NCI-H1417 treated with DMSO at 0.1 percent for 48 hours (cell line): ENCODE results near the gene TUNAR.
"Not testable (repeated sequence)": the region's sequence is repeated elsewhere in the genome, so short reads cannot be mapped to it uniquely, and the experiment has no call there.

Experiments used
- DNase-seq: peaks from one replicate; lab custom pipeline; 2025; lab: John Stamatoyannopoulos, UW

TUNAR gene

DNA sequence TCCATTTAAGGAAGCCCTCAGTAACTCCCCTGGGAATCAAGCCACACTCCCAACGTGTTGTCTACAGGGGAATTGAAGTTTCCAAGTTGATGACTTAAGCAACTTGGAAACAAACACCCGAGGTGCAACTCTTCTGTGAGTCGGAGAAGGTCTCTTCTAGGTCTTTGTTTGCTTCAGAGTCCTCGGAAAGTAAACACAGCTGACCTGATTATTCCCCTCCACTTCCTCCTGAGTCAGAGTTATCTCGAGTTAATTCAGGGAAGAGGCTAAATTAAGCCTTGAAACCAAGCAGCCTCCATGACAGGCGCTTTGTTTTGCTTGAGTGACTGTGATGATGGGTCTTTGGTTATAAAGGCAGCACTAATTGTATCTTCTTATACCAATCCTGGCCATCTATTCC is 41.8 kb downstream of the TUNAR start:
- no peak for DNase-seq

DNA sequence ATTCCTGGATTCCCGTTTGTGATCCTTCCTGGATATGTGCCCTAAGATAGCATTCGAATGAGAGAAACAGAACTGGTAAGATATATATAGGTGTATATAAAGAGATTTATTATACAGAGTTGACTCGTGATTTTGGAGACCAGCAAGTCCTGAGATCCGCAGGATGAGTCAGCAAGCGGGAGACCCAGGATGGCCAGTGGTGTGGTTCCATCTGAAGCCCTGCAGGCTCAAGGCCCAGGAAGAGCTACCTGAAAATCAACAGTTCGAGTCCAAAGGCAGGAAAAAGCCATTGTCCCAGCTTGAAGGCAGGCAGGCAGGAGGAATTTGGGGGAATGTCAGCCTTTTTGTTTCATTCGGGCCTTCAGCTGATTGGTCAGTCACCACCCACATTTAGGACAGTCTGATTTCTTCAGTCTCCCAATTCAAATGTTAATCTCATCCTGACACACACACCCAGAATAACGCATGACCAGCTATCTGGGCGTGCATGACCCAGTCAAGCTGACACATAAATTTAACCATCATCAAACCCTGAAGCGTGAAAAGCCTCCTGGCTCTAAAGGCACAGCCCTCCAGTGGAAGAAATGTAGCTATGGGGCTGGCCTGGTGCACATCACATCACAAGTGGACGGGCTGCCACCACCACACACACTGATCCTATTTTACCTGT is 44.3 kb downstream of the TUNAR start:
- no peak for DNase-seq

DNA sequence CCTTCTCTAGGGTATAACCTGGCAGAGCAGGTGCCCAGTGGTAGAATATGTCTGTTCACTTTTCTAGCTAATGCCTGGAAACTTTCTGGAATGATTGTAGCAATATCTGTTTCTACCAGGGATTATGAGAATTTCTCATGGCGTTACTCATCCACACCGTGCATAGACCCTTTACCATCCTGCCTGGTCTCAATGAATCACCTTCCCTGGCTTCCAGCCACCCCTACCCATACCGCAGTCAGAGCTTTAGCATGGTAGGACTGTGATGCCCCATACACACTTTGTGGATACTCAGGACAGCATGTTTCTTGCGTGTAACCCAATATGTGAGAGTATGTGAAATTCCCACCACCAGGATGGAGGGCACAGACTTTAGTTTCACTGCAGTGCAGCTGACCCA is 45.4 kb downstream of the TUNAR start:
- no peak for DNase-seq

DNA sequence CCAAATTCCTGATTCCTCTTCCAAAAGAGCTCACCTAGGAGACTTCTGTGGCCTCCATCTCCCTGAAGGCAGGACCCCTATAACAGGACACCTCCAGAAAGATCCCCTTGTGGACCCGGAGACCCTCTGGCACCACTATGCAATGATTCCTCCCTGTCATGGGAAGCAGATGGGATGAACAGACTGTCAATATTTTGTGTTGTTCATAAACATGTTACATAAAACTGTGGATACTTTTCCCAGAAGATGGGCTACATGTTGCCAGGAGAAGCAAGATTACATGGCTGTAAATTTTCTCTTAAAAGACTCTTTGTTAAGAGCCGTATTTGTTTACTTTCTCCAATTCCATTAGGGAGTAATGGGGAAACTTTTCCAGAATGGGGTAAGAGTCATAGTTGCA is 52.1 kb downstream of the TUNAR start:
- no peak for DNase-seq

DNA sequence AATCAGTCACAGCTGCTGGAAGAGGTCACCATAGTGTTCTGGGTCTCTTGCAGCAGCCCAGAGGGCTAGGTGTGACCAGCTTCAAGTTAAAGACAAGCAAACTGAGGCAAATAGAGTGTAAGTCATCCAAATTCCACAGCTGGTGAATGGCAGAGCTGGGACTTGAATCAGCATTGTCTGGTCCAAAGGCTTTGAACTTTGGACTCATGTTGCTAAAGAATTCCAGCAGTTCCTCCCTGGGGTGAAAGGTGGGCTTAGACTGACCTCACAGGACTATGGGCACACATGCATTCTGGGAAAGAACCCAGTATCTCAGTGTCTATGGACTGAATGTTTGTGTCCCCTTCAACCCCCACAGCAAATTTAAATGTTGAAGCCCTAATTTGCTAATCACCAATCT is 54.8 kb downstream of the TUNAR start:
- DNase-seq = no peak

DNA sequence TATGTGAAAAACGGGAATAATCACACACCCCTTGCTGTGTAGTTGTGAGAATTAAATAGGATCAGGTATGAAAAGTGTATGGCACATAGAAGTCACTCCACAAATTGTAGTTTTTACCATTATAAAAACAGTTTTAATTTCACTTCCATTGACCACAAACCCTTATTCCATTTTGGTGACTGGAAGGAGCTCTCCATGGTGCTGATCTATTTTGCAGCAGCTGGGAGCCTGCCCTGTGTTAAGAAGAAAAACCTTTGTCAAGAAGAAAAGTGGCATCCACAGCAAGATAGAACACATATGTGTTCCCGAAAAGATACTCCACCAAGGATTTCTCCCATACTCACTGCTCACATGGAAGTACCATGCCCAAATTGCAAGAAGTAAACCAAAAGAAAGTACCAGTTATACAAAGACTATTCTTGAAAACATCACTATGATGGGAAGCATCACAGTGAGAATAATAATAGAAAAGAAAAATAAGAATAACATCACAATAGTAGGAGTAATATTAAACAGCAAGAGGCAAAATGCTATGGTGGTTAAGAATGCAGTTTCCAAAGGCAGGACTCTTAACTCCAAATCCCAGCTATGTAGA is 58.7 kb downstream of the TUNAR start:
- no peak for DNase-seq

DNA sequence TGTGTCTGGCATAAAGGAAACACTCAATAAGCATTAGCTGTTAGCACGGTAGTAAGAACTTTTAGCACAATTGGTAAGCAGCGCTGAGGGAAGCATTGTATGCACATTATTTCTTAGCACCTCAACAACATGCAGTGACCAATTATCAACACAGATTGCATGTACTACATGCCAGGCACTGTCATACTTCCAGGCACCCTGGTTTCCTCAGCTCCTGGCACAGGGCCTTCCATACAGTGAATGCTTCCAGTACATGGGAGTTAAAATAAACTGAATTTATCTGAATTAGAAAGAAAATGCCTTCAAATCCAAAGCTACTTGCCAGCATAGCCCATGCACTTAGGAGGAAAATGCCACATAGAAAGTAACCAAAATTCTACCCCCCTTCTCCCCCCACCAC is 59.4 kb downstream of the TUNAR start:
- no peak for DNase-seq

DNA sequence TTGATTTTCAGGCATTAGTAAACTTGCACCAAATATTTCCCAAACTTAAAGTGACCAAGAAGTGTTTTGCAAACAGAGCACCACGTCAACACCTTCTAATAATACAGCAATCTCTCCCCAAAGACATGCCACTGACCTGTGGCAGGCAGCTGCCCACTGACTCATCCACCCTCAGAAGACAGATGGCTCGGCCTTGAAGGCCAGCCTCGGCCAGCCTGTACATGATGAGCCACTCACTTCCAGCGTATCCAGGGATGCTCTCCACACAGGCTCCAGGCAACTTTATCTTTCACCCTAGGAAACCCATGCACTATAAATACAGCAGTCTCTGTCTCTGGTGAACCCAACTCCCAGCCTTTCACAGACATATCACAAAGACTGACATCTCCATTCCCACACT is 62.7 kb downstream of the TUNAR start:
- no peak for DNase-seq

DNA sequence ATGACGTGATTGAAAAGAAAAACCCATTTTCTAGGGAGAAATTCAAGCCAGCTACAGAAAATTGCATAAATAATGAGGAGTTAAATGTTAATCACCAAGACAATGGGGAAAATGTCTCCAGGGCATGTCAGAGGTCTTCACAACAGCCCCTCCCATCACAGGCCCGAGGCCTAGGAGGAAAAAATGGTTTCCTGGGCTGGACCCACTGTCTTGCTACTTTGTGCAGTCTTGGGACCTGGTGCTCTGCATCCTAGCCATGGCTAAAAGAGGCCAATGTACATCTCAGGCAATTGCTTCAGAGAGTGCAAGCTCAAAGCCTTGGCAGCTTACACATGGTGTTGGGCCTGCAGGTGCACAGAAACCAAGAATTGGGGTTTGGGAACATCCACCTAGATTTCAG is 65.3 kb downstream of the TUNAR start:
- no peak for DNase-seq

DNA sequence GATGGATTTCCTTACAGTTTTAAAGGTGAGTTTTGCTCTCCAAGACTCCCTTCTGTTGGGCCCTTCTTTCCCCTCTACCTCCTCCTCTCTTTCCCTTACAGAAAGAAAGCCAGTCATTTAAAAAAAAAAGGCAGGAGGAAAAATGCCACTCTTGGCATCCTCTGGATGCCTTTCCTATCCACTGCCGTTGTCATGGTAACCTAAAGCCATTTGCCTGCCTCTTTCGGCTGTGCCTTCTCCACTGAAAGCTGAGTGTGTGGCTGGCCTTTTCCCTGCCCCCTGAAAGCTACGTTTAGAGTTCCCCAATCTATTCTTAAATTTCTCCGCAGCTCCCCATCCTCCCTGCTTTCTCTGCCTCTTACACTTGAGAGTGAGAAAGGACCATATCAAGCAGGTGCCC is 67.1 kb downstream of the TUNAR start:
- DNase-seq = no peak

DNA sequence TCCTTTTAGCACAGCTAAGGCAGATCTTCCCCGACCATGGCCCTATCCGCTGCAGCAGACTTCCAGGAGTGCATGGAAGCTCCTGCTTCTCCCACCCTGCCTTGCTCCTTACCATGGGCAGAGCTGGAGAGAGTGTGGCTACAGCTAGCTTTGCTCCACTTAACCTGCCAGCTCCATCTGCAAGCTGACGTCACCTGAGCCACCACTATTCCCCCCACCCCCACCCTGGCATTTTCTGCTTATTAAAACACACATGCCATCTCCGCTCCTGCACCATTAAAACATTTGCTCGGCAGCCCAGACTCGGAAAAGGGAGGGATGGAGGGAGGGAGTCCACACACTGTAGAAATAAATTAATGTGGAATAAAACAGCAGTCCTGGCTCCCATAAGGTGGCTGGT is 67.8 kb downstream of the TUNAR start:
- no peak for DNase-seq

DNA sequence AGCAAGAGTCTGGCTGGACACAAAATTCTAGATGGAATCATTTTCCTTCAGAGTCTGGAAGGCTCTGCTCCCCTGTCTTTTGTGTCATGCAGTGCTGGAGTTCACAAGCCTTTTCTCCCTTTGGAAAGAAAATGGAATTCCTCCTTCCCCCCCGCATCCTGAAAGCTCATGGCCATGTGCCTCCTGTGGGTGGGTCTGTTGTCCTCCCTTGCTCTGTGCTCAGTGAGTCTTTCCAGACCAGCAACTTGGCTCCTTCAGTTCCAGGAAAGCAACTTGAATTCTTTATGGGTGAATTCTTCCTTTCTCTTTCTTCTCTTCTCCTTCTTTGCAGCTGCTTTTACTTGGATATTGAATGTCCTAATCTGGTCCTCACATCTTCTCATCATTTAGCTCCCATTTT is 70.2 kb downstream of the TUNAR start:
- DNase-seq = no peak

DNA sequence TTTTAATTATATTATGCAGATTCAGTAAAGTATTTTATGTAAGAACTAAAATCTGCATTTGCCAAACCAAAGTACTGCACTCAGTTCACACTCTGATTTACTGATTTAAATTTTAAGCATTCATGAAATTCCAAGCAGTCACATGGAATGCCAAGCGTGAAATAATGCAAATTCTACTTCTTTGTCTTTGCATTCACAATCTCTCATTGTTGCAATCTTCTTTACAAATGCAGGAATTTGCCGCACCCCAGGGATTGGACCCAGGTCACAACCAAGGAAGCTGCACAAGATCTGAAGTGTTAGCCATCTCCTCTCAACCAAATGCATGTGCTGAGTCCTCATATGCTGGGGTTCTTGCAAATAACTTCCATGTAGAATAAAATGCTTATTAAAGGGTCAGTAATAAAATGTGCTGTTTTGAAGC is 71.9 kb downstream of the TUNAR start:
- no peak for DNase-seq

DNA sequence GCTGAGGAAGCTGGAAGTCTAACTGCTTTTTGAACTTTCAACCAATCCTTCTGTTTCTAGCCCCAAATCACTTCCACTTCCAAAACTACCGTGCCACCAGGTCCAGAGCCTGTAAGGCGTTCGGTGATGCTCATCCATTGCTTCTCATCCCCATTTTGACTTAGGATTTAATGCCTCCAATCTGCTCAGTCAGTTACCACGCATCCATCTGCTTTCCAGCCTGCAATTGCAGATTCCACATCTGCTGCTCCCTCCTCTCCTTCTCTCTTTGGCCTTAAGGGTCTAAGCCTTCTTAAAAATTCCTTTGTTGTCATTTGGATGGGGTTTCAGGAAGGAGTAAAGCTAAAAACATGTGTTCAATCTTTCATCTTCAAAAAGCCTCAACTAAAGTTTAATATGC is 74.7 kb downstream of the TUNAR start:
- no peak for DNase-seq

DNA sequence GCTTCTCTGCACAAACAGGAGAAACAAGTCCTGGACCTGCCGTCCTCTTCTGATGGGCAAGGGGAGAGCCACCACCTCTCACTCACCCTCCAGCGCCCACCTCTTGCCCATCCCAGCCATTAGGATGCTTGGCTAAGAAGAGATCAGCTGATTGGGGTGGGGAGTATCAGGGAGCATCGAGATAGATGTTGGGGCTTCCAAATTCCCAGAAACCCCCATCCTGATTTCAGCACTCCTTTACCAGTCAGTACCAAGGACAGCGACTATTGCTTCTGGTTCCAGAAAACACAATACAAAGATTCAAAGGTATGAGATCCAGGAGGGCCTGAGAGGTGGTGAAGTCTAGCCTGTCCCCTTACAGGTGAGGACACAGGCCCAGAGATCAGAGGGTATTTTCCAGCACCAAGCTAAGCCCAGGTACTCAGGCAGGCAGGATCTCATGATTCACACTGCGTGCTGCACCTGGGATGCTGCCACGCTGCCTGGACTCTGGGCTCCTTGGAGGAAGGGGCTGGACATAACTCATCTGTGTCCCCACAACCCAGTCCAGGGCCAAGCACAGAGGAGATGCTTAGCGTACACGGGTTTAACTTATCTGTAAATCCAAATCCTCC is 76.6 kb downstream of the TUNAR start:
- DNase-seq = no peak

DNA sequence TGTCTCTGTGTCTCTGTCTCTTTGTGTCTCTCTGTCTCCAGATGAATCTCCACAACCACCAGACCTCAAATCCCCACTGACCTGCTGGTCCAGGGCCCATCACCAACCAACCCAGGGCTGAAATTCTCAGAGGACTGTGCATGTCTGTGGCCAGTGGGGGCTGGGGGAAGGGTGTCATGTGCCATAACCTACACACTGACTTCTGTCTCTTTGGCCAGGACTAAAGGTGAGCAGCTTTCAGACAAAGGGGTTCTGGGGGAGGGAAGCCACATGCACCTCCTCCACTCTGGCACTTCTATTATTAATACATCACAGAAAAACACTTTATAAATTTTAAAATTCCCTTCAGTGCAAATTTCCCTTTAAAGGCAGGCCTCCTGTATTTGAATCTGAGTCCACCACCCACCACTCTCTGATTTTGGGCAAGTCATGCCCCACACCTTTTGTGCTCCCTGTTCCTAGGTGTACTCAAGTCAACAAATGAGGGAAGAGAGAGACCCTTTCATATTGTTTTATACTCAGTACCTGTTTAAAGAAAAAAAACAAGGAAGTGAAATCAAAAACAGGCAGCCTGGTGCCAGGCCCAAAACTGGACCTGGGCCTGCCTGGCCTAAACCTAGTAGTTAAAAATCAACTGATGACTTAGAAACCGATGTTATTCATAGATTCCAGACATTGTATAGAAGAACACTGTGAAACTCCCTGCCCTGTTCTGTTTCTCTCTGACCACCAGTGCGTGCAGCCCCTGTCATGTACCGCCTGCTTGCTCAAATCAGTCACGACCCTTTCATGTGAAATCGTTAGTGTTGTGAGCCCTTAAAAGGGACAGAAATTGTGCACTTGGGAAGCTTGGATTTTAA is 80.2 kb downstream of the TUNAR start:
- no peak for DNase-seq

DNA sequence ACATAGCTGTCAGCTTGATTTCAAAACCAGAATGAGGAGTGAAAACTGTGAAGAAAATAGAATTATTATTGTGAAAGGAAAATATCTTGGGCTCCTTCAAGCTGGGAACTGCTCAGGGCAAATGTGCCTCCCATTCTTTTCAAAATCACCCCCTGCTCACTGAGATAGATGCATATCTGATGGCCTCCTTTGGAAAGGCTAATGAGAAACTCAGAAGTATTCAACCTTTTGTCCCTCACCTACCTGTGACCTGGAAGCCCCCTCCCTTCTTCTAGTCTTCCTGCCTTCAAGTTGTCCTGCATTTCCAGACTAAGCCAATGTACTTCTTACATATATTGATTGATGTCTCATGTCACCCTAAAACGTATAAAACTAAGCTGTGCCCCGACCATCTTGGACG is 81.5 kb downstream of the TUNAR start:
- DNase-seq = no peak

DNA sequence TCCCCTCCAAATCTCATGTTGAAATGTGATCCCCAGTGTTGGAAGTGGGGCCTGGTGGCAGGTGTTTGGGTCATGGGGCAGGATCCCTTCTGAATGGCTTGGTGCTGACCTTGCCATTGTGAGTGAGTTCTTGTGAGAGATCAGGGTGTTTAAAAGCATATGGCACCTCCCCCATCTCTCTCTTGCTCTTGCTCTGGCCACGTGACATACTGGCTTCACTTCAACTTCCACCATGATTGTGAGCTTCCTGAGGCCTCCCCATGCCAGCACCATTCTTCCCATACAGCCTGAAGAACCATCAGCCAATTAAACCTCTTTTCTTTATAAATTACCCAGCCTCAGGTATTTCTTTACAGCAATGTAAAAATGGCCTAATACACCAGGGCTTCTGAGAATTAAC is 82.7 kb downstream of the TUNAR start:
- no peak for DNase-seq

DNA sequence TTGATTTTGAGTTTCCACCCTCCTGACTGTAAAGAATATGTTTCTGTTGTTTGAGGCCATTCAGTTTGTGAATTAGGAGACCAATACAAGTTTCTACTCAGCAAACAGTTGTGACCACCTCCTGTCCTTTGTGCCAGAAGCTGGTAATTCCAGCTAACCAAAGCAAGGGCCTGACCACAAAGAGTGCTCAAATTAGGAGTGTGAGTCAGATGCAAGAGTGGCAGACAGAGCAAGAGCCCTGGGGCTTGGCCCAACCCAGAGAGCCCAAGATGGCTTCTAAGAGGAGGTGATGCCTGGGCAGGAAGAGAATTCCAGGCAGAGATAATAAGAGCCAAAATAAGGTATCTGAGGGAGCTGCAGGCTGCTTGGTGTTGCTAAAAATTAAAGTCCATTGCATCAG is 84.8 kb downstream of the TUNAR start:
- no peak for DNase-seq

DNA sequence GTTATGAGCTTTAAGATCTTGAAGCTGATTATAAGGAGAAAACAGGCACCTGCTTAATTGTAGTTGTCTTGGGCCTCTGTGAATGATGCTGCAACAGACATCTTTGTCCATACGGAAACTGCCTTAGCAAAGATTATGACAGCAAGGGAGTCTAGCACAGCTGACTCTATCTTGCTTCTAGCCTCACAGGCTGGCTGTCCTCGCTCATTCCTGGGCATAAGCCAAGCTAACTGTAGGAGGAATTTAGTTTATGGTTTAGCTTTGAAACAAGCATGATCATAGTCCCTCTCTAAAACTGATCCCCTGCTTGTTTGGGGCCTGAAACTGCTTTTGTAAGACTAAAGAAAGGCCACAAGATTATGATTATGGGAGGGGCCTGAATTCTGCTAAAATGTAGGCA is 88.3 kb downstream of the TUNAR start:
- DNase-seq = no peak

DNA sequence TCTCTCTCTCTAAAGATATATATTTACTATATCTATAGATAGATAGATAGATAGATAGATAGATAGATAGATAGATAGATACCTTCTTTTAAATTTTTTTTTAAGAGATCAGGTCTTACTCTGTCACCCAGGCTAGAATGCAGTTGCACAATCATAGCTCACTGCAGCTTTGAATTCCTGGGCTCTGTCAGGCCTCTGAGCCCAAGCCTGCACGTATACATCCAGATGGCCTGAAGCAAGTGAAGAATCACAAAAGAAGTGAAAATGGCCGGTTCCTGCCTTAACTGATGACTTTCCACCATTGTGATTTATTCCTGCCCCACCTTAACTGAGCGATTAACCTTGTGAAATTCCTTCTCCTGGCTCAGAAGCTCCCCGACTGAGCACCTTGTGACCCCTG is 91.4 kb downstream of the TUNAR start:
- DNase-seq = not testable (repeated sequence)
